Midbrain (tissue), 1 donor: ENCODE measurements around the gene MAT2A.
"Not testable (repeated sequence)": the region's sequence is repeated elsewhere in the genome, so short reads cannot be mapped to it uniquely, and the experiment has no call there.

Source experiments
- DNase-seq: peaks from one replicate; lab custom pipeline; 2025; lab: John Stamatoyannopoulos, UW

Gene MAT2A

DNA sequence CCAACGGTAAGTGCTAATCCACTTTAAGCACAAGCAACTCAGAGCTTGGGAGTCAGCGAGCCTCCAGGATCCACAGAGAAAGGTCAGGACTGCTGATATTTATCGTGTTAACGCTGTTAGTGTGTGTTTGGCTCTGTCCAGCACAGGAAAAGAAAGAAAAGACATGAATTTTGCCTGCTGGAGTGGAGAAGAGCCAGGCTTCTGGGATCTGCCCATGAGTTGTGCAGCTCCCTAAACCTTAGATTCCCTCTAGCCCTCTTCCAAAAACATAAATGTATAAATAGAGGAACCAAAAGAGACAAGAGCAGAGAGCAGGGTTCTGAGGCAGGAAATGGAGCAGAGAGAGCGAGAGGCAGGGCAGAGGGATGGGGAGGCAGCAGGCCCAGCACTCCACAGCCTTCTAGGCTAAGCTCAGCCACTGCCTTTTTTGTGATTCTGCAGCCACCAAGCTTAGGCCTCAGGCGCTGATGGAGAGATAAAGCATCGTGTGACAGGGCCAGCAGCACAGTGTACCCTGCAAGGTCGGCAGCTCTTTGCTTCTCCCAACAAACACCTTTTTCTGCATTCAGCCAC is 14.5 kb upstream of the MAT2A start:
- peak; percentile 65 for DNase-seq

GRCh38 chr2:85525029-85525428 is 13.9 kb upstream of the MAT2A start:
- no peak for DNase-seq

GRCh38 chr2:85525567-85525966 is 13.4 kb upstream of the MAT2A start:
- DNase-seq, result no peak

GRCh38 chr2:85527787-85528186 is 11.2 kb upstream of the MAT2A start:
- no peak for DNase-seq

- no peak for DNase-seq
Observed at GRCh38 chr2:85528355-85528754, 10.6 kb upstream of the MAT2A start.

GRCh38 chr2:85529809-85530208 is 9.2 kb upstream of the MAT2A start:
- DNase-seq, result no peak

GRCh38 chr2:85531589-85531988 is 7.4 kb upstream of the MAT2A start:
- DNase-seq, result no peak

GRCh38 chr2:85534099-85534498 is 4.9 kb upstream of the MAT2A start:
- DNase-seq, result no peak

DNA sequence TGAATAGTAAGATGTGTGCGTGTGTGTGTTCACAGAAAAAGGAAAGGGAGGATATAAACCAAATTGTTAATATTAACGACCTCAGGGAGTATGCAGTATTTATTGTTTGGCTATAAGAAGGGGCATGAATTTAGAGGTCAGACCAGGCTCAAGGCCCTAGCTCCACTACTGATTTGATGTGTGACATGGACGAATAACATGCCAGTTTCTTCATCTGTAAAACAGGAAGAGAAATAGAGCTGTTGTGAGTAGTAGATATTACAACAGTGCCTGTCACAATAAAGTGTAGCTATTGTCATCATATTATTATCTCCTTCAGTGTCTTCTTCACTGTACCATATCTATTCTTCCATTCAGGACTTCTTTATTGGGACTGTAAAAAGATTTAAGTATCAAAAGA is 4.1 kb upstream of the MAT2A start:
- no peak for DNase-seq

- no peak for DNase-seq
Observed at GRCh38 chr2:85536479-85536878, 2.5 kb upstream of the MAT2A start.

- DNase-seq, result peak; percentile 83
Observed at GRCh38 chr2:85537600-85538506, 1.1 kb upstream of the MAT2A start.

DNA sequence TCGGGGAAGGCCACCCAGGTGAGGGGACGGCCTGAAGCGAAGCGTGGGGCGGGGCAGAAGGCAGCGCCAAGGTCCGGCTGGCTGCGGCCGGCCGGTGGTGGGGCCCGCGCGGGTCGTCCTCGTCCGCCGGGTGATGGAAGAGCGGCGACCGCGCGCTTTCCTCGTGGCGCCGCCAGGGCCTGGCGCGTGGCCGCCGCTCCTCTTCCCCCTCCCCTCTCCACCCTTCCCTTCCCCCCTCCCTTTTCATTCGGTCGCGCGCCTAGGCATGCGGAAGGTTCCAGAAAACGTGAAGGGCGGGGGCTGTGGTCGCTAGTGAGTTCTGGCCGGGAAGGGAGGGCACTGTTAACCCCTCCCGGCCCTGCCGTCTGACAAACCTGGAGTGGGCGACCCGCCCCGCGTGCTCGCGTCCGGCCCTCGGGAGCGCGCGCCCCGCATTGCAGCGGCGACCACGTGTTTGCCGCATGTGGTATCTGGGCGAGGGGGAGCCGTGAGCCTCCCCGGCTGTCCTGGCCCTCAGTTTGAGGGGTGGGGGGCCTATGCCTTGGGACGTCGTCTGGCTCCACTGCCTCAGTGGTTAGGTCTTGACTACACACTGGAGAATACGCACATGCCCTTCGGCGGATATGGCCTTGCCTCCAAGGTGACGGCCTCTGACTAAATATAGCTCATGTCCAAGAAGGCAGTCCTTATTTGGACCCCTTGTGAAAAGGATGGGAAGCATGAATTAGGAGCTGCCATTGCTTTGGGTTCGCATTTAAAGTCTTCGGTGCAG is 579 bp downstream of the MAT2A start:
- peak; percentile 72 for DNase-seq

GRCh38 chr2:85540133-85540648 is 1.2 kb downstream of the MAT2A start:
- DNase-seq, result no peak

GRCh38 chr2:85541262-85541661 is 2.3 kb downstream of the MAT2A start:
- DNase-seq, result no peak

DNA sequence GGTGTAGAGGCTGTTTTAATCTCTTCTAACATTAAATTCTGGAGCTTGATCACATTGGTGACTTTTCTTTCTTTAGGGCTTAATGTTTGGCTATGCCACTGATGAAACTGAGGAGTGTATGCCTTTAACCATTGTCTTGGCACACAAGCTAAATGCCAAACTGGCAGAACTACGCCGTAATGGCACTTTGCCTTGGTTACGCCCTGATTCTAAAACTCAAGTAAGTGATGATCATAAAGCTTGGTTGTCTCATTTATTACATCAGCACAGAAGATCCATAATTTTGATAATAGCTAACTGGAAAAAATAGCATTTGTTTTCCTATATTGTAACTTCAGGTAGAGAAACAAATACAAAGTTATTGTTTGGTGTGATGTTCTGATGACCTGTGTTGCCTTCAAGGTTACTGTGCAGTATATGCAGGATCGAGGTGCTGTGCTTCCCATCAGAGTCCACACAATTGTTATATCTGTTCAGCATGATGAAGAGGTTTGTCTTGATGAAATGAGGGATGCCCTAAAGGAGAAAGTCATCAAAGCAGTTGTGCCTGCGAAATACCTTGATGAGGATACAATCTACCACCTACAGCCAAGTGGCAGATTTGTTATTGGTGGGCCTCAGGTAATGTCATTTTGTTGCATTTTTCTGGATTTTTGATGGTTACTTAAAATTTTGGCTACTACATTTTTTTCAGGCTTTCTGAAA is 2.9 kb downstream of the MAT2A start:
- no peak for DNase-seq

DNA sequence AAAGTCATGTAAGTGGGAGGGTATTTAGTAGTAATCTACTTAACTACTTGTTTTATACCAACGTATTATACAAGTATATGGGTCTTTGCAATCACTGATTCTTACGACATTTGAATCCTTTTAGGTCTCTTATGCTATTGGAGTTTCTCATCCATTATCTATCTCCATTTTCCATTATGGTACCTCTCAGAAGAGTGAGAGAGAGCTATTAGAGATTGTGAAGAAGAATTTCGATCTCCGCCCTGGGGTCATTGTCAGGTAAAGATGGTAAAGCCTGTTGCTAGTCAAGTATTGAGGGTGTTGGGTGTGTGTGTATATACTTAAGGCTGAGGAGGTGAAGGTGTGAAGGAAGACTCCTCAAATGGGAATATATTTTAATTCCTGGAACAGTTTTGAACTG is 3.8 kb downstream of the MAT2A start:
- no peak for DNase-seq

DNA sequence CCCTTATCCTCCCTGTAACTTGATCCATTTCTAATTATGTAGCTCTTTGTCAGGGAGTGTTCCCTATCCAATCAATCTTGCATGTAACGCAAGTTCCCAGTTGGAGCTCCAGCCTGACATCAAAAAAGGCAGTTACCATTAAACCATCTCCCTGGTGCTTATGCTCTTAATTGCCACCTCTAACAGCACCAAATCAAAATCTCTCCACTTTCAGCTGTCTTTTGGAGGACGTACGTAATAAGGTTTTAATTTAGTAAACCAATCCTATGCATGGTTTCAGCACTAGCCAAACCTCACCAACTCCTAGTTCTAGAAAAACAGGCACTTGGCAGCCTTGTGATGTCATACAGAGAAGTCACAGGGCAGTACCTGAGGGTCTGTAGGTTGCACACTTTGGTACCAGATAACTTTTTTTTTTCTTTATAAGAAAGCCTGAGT is 5.3 kb downstream of the MAT2A start:
- not testable (repeated sequence) for DNase-seq

- DNase-seq, result not testable (repeated sequence)
Observed at GRCh38 chr2:85544915-85545779, 6.2 kb downstream of the MAT2A start.

GRCh38 chr2:85545780-85546240 is 6.8 kb downstream of the MAT2A start:
- DNase-seq, result no peak

GRCh38 chr2:85547089-85547858 is 8.3 kb downstream of the MAT2A start:
- no peak for DNase-seq
